GM12801 (cell line): Measurements from ENCODE around the gene CPA4.

Experiments used
- CTCF ChIP-seq: IDR thresholded peaks from one replicate; pipeline ENCODE4 v1.5.1; 2011; ENCODE audit warnings: control low read depth; ENCODE audit not compliant: insufficient read length; ENCODE audit errors: extremely low read depth

CPA4 gene

GRCh38 chr7:130334274-130334673, 41.3 kb downstream of the CPA4 start:
- TF ChIP-seq CTCF = no peak

- TF ChIP-seq CTCF = no peak
Observed at GRCh38 chr7:130337410-130337971, 44.5 kb downstream of the CPA4 start.

GRCh38 chr7:130338233-130338632, 45.3 kb downstream of the CPA4 start:
- no peak for TF ChIP-seq CTCF

GRCh38 chr7:130341882-130342281, 48.9 kb downstream of the CPA4 start:
- TF ChIP-seq CTCF = no peak

- TF ChIP-seq CTCF = no peak
Observed at GRCh38 chr7:130342701-130343380, 49.9 kb downstream of the CPA4 start.

- no peak for TF ChIP-seq CTCF
Observed at GRCh38 chr7:130344271-130344866, 51.4 kb downstream of the CPA4 start, which contains the start of gene CPA5. CPA5 (plus strand) TSS chr7:130344816; CDS start chr7:130346486, 1,670 bp downstream.

GRCh38 chr7:130345136-130345535, 52.2 kb downstream of the CPA4 start:
- no peak for TF ChIP-seq CTCF
